Measurements from ENCODE around the gene SZT2.
"Not testable (repeated sequence)": the region's sequence is repeated elsewhere in the genome, so short reads cannot be mapped to it uniquely, and the experiment has no call there.

SZT2 gene

GRCh38 chr1:43472087-43472462 is 82.4 kb downstream of the SZT2 start:
- in situ Hi-C loops (cut with MboI; ENCODE audit: low pct_unique_long_range_greater_than_20kb, low sequenced_read_pairs, unreplicated experiment): no loop called here
- no peak for DNase-seq (ENCODE audit: low spot score)
- TF ChIP-seq, protein P1, sequence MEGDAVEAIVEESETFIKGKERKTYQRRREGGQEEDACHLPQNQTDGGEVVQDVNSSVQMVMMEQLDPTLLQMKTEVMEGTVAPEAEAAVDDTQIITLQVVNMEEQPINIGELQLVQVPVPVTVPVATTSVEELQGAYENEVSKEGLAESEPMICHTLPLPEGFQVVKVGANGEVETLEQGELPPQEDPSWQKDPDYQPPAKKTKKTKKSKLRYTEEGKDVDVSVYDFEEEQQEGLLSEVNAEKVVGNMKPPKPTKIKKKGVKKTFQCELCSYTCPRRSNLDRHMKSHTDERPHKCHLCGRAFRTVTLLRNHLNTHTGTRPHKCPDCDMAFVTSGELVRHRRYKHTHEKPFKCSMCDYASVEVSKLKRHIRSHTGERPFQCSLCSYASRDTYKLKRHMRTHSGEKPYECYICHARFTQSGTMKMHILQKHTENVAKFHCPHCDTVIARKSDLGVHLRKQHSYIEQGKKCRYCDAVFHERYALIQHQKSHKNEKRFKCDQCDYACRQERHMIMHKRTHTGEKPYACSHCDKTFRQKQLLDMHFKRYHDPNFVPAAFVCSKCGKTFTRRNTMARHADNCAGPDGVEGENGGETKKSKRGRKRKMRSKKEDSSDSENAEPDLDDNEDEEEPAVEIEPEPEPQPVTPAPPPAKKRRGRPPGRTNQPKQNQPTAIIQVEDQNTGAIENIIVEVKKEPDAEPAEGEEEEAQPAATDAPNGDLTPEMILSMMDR (IDR thresholded peaks at IDR 0.05; ENCODE audit: extremely low read depth, insufficient read depth, missing control alignments): no peak

GRCh38 chr1:43472463-43473151 is 82.9 kb downstream of the SZT2 start:
- in situ Hi-C loops (cut with MboI; ENCODE audit: low pct_unique_long_range_greater_than_20kb, low sequenced_read_pairs, unreplicated experiment); DNase-seq (ENCODE audit: low spot score): not testable (repeated sequence)

DNA sequence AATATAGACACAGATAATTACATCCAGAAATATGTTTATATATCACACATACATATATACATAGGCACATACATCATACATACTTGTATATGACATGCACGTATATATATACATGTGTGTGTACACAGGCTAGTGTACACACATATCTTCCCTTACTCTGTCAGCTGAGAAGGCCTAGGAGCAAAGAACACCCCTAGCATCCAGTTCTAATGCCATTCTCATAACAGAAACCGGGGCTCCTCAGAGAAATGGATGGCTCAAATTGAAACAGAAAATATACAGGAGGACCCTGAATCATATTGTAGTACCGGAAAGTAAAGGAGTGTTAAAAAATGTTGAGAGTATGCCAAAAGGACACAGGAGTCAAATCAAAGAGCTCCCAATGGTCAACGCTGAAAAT is 83.8 kb downstream of the SZT2 start:
- no peak for DNase-seq (ENCODE audit: low spot score)
- in situ Hi-C loops (cut with MboI; ENCODE audit: low pct_unique_long_range_greater_than_20kb, low sequenced_read_pairs, unreplicated experiment): no loop called here

GRCh38 chr1:43475611-43476401 is 86.1 kb downstream of the SZT2 start:
- DNase-seq (ENCODE audit: low spot score); in situ Hi-C loops (cut with MboI; ENCODE audit: low pct_unique_long_range_greater_than_20kb, low sequenced_read_pairs, unreplicated experiment): not testable (repeated sequence)

More for the DNA sequence above, 83.8 kb downstream of the SZT2 start:
- TF ChIP-seq, protein P1 (IDR thresholded peaks at IDR 0.05; ENCODE audit: extremely low read depth, insufficient read depth, missing control alignments): no peak

DNA sequence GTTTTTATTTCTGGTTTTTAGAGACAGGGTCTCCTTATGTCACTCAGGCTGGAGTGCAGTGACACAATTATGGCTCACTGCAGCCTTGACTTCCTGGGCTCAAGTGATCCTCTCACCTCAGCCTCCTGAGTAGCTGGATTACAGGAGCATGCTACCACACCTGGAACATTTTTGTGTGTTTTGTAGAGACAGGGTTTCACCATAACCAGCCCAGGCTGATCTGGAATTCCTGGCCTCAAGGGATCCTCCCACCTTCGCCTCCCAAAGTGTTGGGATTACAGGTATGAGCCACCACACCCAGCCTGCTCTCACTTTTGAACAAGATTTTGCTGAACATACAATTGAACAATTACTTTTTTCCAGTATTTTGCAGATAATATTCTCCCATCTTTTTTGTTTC is 88.0 kb downstream of the SZT2 start:
- in situ Hi-C loops (cut with MboI; ENCODE audit: low pct_unique_long_range_greater_than_20kb, low sequenced_read_pairs, unreplicated experiment): no loop called here
- DNase-seq (ENCODE audit: low spot score): no peak
- TF ChIP-seq, protein P1 (IDR thresholded peaks at IDR 0.05; ENCODE audit: extremely low read depth, insufficient read depth, missing control alignments): no peak

GRCh38 chr1:43479414-43479813 is 89.7 kb downstream of the SZT2 start:
- no peak for DNase-seq (ENCODE audit: low spot score)
- in situ Hi-C loops (cut with MboI; ENCODE audit: low pct_unique_long_range_greater_than_20kb, low sequenced_read_pairs, unreplicated experiment): no loop called here
- TF ChIP-seq, protein P1 (IDR thresholded peaks at IDR 0.05; ENCODE audit: extremely low read depth, insufficient read depth, missing control alignments): no peak

GRCh38 chr1:43481491-43481890 is 91.8 kb downstream of the SZT2 start:
- TF ChIP-seq, protein P1 (IDR thresholded peaks at IDR 0.05; ENCODE audit: extremely low read depth, insufficient read depth, missing control alignments): no peak
- no peak for DNase-seq (ENCODE audit: low spot score)
- in situ Hi-C loops (cut with MboI; ENCODE audit: low pct_unique_long_range_greater_than_20kb, low sequenced_read_pairs, unreplicated experiment): no loop called here
